HEK293T (cell line): ENCODE results near the gene SEMA5A.

Experiments used
- CTCF ChIA-PET: fragments of 350-600 bp; formaldehyde crosslinking; extraction: SDS; loops from one replicate; lab custom pipeline; 2021; ENCODE audit warnings: antibody characterized with exemption, inconsistent platforms; lab: Yijun Ruan, JAX
- POLR2A ChIA-PET: fragments of 350-600 bp; formaldehyde crosslinking; extraction: SDS; loops from one replicate; lab custom pipeline; 2020; ENCODE audit warnings: antibody characterized with exemption, inconsistent platforms; lab: Yijun Ruan, JAX
- DNase-seq: peaks from one replicate; pipeline ENCODE4 v3.0.0; 2012; ENCODE audit warnings: mixed read lengths; ENCODE audit errors: extremely low spot score
- ARNT ChIP-seq: fragments of 450-650 bp; IDR thresholded peaks from 2 replicates; pipeline ENCODE4 v1.6.1; 2017; ENCODE audit warnings: mild to moderate bottlenecking
- BHLHE40 ChIP-seq: fragments of 450-650 bp; IDR thresholded peaks from 2 replicates; pipeline ENCODE4 v1.6.1; 2016; ENCODE audit warnings: mild to moderate bottlenecking, moderate library complexity, borderline replicate concordance
- CTBP1 ChIP-seq: fragments of 450-650 bp; IDR thresholded peaks from 2 replicates; pipeline ENCODE4 v1.6.1; 2016; ENCODE audit warnings: borderline replicate concordance
- ELF4 ChIP-seq: fragments of 450-650 bp; IDR thresholded peaks from 2 replicates; pipeline ENCODE4 v1.6.1; 2017; ENCODE audit warnings: antibody characterized with exemption
- FOXA1 ChIP-seq: fragments of 450-650 bp; IDR thresholded peaks from 2 replicates; pipeline ENCODE4 v1.6.1; 2016; ENCODE audit warnings: mild to moderate bottlenecking
- FOXK2 ChIP-seq: fragments of 450-650 bp; IDR thresholded peaks from 2 replicates; pipeline ENCODE4 v1.6.1; 2016; ENCODE audit warnings: mild to moderate bottlenecking
- FOXM1 ChIP-seq: fragments of 450-650 bp; IDR thresholded peaks from 2 replicates; pipeline ENCODE4 v1.6.1; 2017; ENCODE audit warnings: mild to moderate bottlenecking, borderline replicate concordance
- HDGF ChIP-seq: fragments of 450-650 bp; IDR thresholded peaks from 2 replicates; pipeline ENCODE4 v1.6.1; 2017; ENCODE audit warnings: antibody characterized with exemption, borderline replicate concordance
- L3MBTL2 ChIP-seq: fragments of 450-650 bp; conservative IDR thresholded peaks from 2 replicates; pipeline ENCODE4 v1.6.1; 2016; ENCODE audit warnings: mild to moderate bottlenecking
- LEF1 ChIP-seq: fragments of 450-650 bp; IDR thresholded peaks from 2 replicates; pipeline ENCODE4 v1.6.1; 2017; ENCODE audit warnings: mild to moderate bottlenecking, borderline replicate concordance
- NFRKB ChIP-seq: fragments of 450-650 bp; IDR thresholded peaks from 2 replicates; pipeline ENCODE4 v1.6.1; 2016; ENCODE audit warnings: mild to moderate bottlenecking, moderate library complexity
- PKNOX1 ChIP-seq: fragments of 450-650 bp; IDR thresholded peaks from 2 replicates; pipeline ENCODE4 v1.6.1; 2016
- SP1 ChIP-seq: fragments of 450-650 bp; IDR thresholded peaks from 2 replicates; pipeline ENCODE4 v1.6.1; 2017
- SUZ12 ChIP-seq: fragments of 450-650 bp; IDR thresholded peaks from 2 replicates; pipeline ENCODE4 v1.6.1; 2016; ENCODE audit warnings: mild to moderate bottlenecking
- TARDBP ChIP-seq: fragments of 450-650 bp; IDR thresholded peaks from 2 replicates; pipeline ENCODE4 v1.6.1; 2016
- ZNF384 ChIP-seq: fragments of 450-650 bp; IDR thresholded peaks from 2 replicates; pipeline ENCODE4 v1.6.1; 2016

The SEMA5A gene

GRCh38 chr5:9562141-9562540 is 16.3 kb upstream of the SEMA5A start:
- CTCF ChIA-PET: no interaction called here
- POLR2A ChIA-PET: no interaction called here
- no peak for DNase-seq
- no peak for TF ChIP-seq ELF4
- TF ChIP-seq FOXA1: no peak
- no peak for TF ChIP-seq BHLHE40
- TF ChIP-seq CTBP1: no peak
- TF ChIP-seq PKNOX1: no peak
- no peak for TF ChIP-seq ARNT
- TF ChIP-seq L3MBTL2: no peak
- no peak for TF ChIP-seq LEF1
- TF ChIP-seq TARDBP: no peak
- TF ChIP-seq HDGF: no peak
- no peak for TF ChIP-seq SP1
- no peak for TF ChIP-seq NFRKB
- no peak for TF ChIP-seq ZNF384
- TF ChIP-seq FOXK2: no peak
- TF ChIP-seq SUZ12: no peak
- no peak for TF ChIP-seq FOXM1

GRCh38 chr5:9559965-9560364 is 14.1 kb upstream of the SEMA5A start:
- ChIA-PET POLR2A (no interaction called here), CTCF (no interaction called here)
- DNase-seq: no peak
- TF ChIP-seq CTBP1 (no peak), TARDBP (no peak), NFRKB (no peak)

- ChIA-PET CTCF (interaction anchor here (1.0 kb wide), 1 partner anchor 15 kb away, joined by 4 read pairs; no protein-coding TSS in a partner anchor), POLR2A (no interaction called here)
- TF ChIP-seq FOXK2 (no peak), SUZ12 (no peak), CTBP1 (no peak), LEF1 (no peak), FOXA1 (no peak), BHLHE40 (no peak), TARDBP (no peak), HDGF (no peak), NFRKB (no peak), FOXM1 (no peak), L3MBTL2 (no peak)
- no peak for DNase-seq
Measured at GRCh38 chr5:9558319-9558965, 12.6 kb upstream of the SEMA5A start.

GRCh38 chr5:9557696-9558095 is 11.8 kb upstream of the SEMA5A start:
- CTCF ChIA-PET: no interaction called here
- TF ChIP-seq SP1: no peak
- no peak for TF ChIP-seq BHLHE40
- TF ChIP-seq NFRKB: no peak
- no peak for TF ChIP-seq ELF4
- no peak for TF ChIP-seq FOXK2
- no peak for TF ChIP-seq L3MBTL2
- no peak for DNase-seq
- POLR2A ChIA-PET: no interaction called here

- no peak for TF ChIP-seq LEF1
- TF ChIP-seq FOXK2: no peak
- no peak for TF ChIP-seq HDGF
- no peak for TF ChIP-seq ARNT
- no peak for TF ChIP-seq FOXA1
- TF ChIP-seq BHLHE40: no peak
- no peak for TF ChIP-seq FOXM1
- TF ChIP-seq PKNOX1: no peak
- no peak for TF ChIP-seq CTBP1
- TF ChIP-seq NFRKB: no peak
- TF ChIP-seq TARDBP: no peak
- TF ChIP-seq SUZ12: no peak
- no peak for TF ChIP-seq ZNF384
- TF ChIP-seq ELF4: no peak
- TF ChIP-seq SP1: no peak
- no peak for TF ChIP-seq L3MBTL2
- DNase-seq: no peak
- ChIA-PET POLR2A (no interaction called here), CTCF (no interaction called here)
Measured at GRCh38 chr5:9555961-9556360, 10.1 kb upstream of the SEMA5A start.

- TF ChIP-seq FOXK2 (no peak), LEF1 (no peak), BHLHE40 (no peak), TARDBP (no peak), ARNT (no peak), L3MBTL2 (no peak)
- ChIA-PET POLR2A (no interaction called here), CTCF (no interaction called here)
- DNase-seq: no peak
Measured at GRCh38 chr5:9554122-9554521, 8.2 kb upstream of the SEMA5A start.

GRCh38 chr5:9553561-9553960 is 7.7 kb upstream of the SEMA5A start:
- POLR2A ChIA-PET: no interaction called here
- DNase-seq: no peak
- TF ChIP-seq NFRKB: no peak
- no peak for TF ChIP-seq TARDBP
- no peak for TF ChIP-seq CTBP1
- TF ChIP-seq FOXA1: no peak
- no peak for TF ChIP-seq ARNT
- TF ChIP-seq FOXK2: no peak
- no peak for TF ChIP-seq FOXM1
- no peak for TF ChIP-seq BHLHE40
- TF ChIP-seq L3MBTL2: no peak
- no peak for TF ChIP-seq SP1
- TF ChIP-seq SUZ12: no peak
- TF ChIP-seq ZNF384: no peak
- no peak for TF ChIP-seq LEF1
- TF ChIP-seq HDGF: no peak
- no peak for TF ChIP-seq ELF4
- no peak for TF ChIP-seq PKNOX1
- CTCF ChIA-PET: no interaction called here
